Suprapubic skin (tissue), 4 donors: ENCODE results near the gene HOXC9.

ENCODE experiments used
- POLR2A ChIP-seq, 2 donors: fragments of 450-650 bp; IDR thresholded peaks; one replicate each; pipeline ENCODE4 v1.6.1; 2017; ENCODE audit warnings: antibody characterized with exemption in 2 of 2, mild to moderate bottlenecking in 2 of 2, moderate library complexity in 2 of 2
- POLR2AphosphoS5 ChIP-seq, 3 donors: sonication (generic); formaldehyde crosslinking; IDR thresholded peaks; one replicate each; pipeline ENCODE4 v1.6.1; 2017; ENCODE audit warnings: antibody characterized with exemption in 3 of 3

GRCh38 chr12:53987787-53988230 lies 12.2 kb upstream of the HOXC9 start:
- TF ChIP-seq POLR2A (IDR thresholded peaks at IDR 0.05) (no peak), POLR2AphosphoS5 (IDR thresholded peaks at IDR 0.05) (no peak)
